ENCODE results near the gene MRPL39.

MRPL39 gene

DNA sequence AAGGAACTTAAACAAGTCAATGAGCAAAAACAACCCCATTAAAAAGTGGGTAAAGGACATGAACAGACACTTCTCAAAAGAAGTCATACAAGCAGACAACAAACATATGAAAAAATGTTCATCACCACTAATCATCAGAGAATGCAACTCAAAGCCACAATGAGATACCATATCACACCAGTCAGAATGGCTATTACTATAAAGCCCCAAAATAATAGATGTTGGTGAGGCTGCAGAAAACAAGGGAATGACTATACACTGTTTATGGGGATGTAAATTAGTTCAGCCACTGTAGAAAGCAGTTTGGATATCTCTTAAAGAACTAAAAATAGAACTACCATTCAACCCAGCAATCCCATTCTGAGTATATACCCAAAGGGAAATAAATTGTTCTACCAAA, 51.2 kb downstream of the MRPL39 start:
- ChIA-PET POLR2A (no interaction called here), CTCF (no interaction called here)
- TF ChIP-seq, protein P1, sequence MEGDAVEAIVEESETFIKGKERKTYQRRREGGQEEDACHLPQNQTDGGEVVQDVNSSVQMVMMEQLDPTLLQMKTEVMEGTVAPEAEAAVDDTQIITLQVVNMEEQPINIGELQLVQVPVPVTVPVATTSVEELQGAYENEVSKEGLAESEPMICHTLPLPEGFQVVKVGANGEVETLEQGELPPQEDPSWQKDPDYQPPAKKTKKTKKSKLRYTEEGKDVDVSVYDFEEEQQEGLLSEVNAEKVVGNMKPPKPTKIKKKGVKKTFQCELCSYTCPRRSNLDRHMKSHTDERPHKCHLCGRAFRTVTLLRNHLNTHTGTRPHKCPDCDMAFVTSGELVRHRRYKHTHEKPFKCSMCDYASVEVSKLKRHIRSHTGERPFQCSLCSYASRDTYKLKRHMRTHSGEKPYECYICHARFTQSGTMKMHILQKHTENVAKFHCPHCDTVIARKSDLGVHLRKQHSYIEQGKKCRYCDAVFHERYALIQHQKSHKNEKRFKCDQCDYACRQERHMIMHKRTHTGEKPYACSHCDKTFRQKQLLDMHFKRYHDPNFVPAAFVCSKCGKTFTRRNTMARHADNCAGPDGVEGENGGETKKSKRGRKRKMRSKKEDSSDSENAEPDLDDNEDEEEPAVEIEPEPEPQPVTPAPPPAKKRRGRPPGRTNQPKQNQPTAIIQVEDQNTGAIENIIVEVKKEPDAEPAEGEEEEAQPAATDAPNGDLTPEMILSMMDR (IDR thresholded peaks at IDR 0.05; ENCODE audit: control extremely low read depth, extremely low read depth, low read depth, missing control alignments), result no peak
- no peak for DNase-seq (ENCODE audit: extremely low spot score)

DNA sequence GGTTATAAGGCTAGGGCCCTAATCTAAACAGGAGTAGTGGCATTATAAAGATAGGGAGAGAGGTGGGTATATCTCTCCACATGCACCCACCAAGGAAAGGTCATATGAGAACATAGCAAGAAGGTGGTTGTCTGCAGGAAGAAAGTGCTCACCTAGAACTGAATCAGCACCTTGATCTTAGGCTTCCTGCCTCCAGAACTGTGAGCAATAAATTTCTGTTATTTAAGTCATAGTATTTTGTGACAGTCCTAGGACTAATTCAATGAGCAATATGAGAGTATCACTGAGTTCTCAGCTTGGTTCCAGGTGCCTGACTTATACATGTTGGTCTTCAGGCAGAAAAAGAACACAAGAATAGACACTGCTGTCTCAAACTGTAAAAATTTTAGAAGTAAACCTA, 51.8 kb downstream of the MRPL39 start:
- CTCF ChIA-PET, result interaction anchor here (1.3 to 2.1 kb wide), 2 partner anchors 14 to 34 kb away, joined by 3 to 6 read pairs; no protein-coding TSS in a partner anchor
- TF ChIP-seq, protein P1 (IDR thresholded peaks at IDR 0.05; ENCODE audit: control extremely low read depth, extremely low read depth, low read depth, missing control alignments), result no peak
- no peak for DNase-seq (ENCODE audit: extremely low spot score)
- POLR2A ChIA-PET, result no interaction called here

DNA sequence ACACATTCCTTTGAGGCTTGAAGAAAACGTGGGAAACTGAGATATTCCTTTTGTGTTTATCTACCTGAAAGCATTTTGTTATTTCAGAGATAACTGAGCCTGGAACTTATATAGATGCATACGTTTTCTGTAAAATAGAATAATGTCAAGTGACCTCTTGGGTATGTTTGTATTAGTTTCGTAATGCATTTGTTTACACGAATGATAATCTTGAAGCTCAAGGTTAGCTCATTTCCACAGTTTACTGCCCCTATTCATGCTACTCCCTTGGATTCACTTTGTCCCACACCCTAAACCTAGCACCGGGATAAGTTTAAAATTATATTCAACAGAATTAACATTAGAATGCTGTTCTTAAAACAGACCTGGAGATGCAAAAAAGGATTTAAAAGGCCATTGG, 54.4 kb downstream of the MRPL39 start:
- DNase-seq (ENCODE audit: extremely low spot score), result no peak
- POLR2A ChIA-PET, result no interaction called here
- CTCF ChIA-PET, result interaction anchor here (1.3 to 1.7 kb wide), 5 partner anchors 8 to 139 kb away, joined by 3 to 7 read pairs (median 3); no protein-coding TSS in a partner anchor
- TF ChIP-seq, protein P1 (IDR thresholded peaks at IDR 0.05; ENCODE audit: control extremely low read depth, extremely low read depth, low read depth, missing control alignments), result no peak

DNA sequence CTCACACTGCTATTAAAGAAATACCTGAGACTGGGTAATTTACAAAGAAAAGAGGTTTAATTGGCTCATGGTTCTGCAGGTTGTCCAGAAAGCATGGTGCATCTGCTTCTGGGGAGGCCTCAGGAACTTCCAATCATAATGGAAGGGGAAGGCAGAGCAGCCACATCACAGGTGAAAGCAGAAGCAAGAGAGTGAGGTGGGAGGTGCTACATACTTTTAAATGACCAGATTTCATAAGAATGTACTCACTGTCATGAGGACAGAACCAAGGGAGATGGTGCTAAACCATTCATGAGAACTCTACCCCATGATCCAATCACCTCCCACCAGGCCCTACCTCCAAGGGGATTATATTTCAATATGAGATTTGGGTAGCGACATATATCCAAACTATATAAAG, 55.7 kb downstream of the MRPL39 start:
- ChIA-PET CTCF (interaction anchor here (1.3 to 1.4 kb wide), 3 partner anchors 10 to 130 kb away, joined by 3 to 5 read pairs (median 3); no protein-coding TSS in a partner anchor), POLR2A (no interaction called here)
- no peak for DNase-seq (ENCODE audit: extremely low spot score)
- TF ChIP-seq, protein P1 (IDR thresholded peaks at IDR 0.05; ENCODE audit: control extremely low read depth, extremely low read depth, low read depth, missing control alignments), result no peak

DNA sequence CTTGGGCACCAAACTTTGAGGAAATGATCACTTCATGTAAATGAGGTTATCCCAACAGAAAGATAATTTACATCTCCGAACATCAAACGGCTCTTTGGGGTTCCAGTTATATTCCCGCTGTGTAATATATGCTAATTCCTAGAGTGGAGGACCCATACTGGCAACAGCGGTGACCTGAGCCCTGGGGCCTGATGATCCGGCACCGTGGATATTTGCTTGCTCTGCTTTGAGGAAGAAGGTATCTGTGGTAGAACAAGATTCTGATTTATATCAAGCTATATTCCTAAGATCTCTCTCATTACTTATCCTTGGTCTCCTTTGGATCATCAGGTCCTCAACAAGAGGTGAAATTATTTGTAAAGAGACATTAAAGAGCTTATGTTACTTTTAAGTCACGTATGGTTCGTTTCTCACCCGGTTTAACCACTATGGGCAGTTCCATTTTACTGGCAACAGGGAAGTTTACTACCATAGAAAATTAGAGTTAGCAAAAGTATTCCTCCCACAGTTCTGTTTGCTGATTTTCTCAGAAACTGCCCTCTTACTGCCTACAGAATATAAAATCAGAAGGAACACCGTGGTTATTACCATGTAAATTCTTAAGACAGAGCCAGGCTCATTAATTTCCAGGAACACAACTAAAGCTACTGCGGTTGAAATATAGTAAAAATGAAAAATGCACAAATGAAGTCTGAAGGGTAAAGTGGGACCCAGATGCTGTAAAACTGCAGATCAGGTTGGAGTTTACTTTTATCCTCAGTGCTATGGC, 56.7 kb downstream of the MRPL39 start:
- TF ChIP-seq, protein P1 (IDR thresholded peaks at IDR 0.05; ENCODE audit: control extremely low read depth, extremely low read depth, low read depth, missing control alignments), result no peak
- CTCF ChIA-PET, result interaction anchor here (1.0 to 1.4 kb wide), 5 partner anchors 9 to 132 kb away, joined by 3 to 5 read pairs (median 3); no protein-coding TSS in a partner anchor

DNA sequence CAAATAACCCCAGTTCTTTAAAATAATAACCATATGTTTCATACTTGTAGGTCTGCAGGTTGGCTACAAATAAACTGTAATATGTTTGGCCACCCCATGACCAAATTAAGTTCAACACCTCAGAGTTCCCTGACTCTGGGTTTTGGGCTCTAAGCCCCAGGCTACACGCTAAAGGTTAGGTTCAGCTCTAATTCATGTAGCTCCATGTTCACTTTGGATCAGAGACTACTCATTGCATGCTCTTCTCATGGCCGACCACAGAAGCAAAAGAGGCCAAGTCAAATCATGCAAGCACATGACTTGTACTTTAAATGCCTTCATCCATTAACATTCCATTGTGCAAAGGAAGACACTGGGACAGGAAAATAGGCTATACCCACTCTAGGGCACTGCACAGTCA, 66.2 kb downstream of the MRPL39 start:
- ChIA-PET CTCF (interaction anchor here (0.9 to 2.1 kb wide), 5 partner anchors 10 to 33 kb away, joined by 3 to 6 read pairs (median 4); no protein-coding TSS in a partner anchor), POLR2A (interaction anchor here (0.6 kb wide), 1 partner anchor 22 kb away, joined by 3 read pairs; no protein-coding TSS in a partner anchor)
- TF ChIP-seq, protein P1 (IDR thresholded peaks at IDR 0.05; ENCODE audit: control extremely low read depth, extremely low read depth, low read depth, missing control alignments), result no peak
- no peak for DNase-seq (ENCODE audit: extremely low spot score)

More for the DNA sequence above, 56.7 kb downstream of the MRPL39 start:
- POLR2A ChIA-PET, result no interaction called here
- DNase-seq (ENCODE audit: extremely low spot score), result no peak
